Activated CD4-positive, CD25-positive, alpha-beta regulatory T cell treated with anti-CD3 and anti-CD28 coated beads, Interleukin-2, amount 50 U/mL, for 24 hours (primary cell): ENCODE measurements around the gene BCAR1.
"Not testable (repeated sequence)": the region's sequence is repeated elsewhere in the genome, so short reads cannot be mapped to it uniquely, and the experiment has no call there.

Source experiments
- ATAC-seq, 2 donors: fragments of 150-1000 bp; cut with Tn5 transposase; one replicate each; pipeline ENCODE4 v1.10.0; 2021; ENCODE audit warnings: mild to moderate bottlenecking in 1 of 2, moderate library complexity in 1 of 2

The BCAR1 gene

DNA sequence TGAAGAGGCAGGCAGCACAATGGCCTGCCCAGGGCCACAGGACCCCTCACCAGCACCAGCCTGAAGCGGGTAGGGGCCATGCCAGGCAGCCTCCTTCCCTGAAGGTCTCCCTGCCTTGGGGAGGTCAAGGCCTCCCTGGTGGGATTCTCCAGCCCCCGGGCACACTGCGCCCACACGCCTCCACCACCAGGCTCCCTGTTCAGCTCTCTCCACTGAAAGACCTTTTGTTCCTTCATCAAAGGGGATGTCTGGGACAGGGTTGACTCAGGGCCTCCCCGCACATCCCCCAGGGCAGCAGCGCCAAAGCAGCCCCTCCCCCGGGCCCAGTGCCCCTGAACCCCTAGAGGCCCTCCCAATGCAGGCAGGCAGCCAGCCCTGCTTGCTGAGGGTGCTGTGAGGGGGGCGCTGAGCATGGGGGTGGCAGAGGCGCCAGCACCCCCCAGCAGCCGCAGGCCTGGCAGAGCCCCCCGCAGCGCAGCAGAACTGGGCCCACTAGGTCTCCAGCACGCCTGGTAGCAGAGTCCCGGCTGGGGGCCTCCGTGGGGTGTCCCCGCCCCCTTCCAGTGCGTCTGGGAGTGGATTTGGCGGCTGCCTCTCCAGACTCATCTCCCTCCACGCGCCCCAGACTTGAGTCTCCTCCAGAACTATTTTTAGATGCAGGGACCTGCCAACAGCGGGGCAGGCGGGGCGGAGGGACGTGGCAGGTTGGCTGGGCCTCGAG, 13.1 kb downstream of the BCAR1 start:
- no peak for ATAC-seq

DNA sequence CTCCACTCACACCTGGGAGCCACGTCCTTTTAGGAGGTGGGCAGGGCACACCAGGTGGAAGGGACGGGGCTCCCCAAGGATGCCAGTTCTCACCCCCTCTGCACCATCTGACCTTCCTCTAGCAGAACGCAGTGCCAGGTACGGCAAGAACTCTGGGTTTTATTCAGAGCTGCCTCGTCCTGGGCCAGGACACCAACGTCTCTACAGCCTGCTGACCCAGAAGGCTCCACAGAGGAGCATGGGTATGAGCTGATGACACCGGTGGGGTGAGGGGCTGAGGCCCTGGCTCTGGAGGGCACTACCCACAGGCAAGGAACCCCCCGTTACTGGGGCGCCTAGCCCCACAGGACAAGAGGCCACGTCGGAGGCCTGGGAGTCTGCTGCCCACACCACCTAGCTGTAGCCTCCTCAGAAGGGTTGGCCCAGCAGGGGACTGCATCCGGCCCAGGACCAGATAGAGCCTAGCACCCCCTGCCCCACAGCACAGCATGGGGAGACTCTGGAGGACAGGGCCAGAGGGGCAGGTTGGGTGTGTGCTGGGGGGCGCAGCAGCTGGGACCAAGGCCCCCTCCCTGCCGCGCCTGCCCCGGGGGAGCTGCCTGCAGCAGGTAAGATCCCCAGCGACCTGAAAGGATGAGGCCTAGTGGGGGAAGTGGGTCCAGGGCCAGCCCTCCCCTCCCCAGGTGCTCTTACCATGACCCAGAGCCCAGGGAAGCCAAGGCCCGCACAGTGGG, 13.9 kb downstream of the BCAR1 start:
- ATAC-seq = no peak

GRCh38 chr16:75236736-75237397, 14.6 kb downstream of the BCAR1 start:
- ATAC-seq = no peak

- ATAC-seq = peak; percentile 34 to 64
Observed at GRCh38 chr16:75236232-75236631, 15.2 kb downstream of the BCAR1 start.

DNA sequence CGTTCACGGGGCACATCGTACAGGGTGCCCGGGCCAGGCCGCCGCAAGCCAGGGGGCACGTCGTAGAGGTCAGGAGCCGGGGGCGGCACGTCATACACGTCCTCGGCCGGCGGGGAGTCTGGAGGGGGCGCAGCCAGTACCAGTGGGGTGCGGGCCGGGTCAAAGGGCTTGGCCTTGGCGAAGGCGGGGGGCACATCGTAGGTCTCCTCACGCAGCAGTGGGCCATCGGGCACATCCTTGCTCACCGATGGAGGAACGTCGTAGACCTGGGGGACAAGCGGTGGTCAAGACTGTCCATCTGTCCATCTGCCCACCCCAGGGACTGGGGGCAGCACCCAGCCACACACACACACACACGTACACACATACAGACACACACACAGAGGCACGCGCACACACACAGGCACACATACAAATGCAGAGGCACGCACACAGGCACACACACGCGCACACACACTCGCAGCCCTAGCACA, 15.7 kb downstream of the BCAR1 start:
- ATAC-seq = no peak

GRCh38 chr16:75234856-75235696, 16.3 kb downstream of the BCAR1 start:
- ATAC-seq = no peak

GRCh38 chr16:75233611-75233938, 17.8 kb downstream of the BCAR1 start:
- ATAC-seq = no peak

DNA sequence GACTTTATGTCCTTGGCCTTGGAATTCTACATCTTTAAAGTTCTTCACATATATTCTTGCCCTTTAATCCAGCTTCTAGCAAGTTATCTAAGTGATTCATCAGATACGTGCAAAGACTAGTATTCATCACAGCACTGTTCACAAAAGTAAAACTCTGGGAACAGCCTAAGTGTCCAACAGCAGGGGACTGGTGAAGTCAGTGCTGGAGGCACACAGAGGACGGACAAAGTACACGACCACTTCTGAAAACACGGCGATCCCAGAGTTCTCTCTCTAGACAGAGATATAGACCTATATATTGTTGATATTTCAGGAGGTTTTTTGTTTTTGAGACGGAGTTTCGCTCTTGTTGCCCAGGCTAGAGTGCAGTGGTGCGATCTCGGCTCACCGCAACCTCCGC, 19.9 kb downstream of the BCAR1 start:
- no peak for ATAC-seq

GRCh38 chr16:75230471-75231110, 20.8 kb downstream of the BCAR1 start:
- no peak for ATAC-seq

GRCh38 chr16:75229172-75230031, 22.0 kb downstream of the BCAR1 start:
- ATAC-seq = no peak

- no peak for ATAC-seq
Observed at GRCh38 chr16:75228143-75228976, 23.1 kb downstream of the BCAR1 start.

DNA sequence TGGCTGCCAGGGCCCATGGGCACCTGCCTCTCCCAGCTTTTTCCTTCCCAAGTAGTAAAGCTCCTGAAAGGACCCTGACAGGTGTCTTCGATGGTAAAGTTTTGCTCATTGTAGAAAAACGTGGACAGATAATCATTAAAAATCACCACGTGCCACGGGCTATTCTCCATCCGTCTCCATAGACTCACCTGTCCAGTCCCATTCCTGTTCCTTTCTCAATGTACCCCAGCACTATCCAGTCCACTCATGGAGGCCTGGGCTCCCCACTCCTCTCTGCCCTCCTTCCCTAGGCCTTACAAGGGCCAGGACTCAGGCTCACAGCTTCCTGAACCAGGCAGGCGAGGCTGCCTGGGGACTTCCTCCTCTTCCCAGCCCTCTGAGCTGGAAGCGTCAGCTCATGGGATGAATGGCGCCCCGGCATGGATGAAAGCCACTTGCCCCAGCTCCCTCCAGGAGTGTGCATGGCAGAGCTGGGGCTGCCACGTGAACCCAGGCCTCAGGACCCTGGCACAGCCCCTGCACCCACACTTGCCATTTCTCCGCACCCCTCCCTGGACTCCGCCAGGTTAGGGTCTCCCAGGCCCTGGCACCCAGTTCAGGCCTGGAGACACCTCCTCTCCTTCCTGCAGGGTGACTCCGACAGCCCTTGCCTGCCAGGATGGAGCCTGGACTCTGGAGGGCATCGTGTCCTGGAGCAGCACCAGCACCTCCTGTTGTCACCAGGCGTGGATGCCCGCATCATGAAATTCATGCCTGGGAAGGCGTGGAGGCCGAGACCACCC, 23.9 kb downstream of the BCAR1 start:
- ATAC-seq = no peak

- no peak for ATAC-seq
Observed at GRCh38 chr16:75226550-75227360, 24.7 kb downstream of the BCAR1 start.

DNA sequence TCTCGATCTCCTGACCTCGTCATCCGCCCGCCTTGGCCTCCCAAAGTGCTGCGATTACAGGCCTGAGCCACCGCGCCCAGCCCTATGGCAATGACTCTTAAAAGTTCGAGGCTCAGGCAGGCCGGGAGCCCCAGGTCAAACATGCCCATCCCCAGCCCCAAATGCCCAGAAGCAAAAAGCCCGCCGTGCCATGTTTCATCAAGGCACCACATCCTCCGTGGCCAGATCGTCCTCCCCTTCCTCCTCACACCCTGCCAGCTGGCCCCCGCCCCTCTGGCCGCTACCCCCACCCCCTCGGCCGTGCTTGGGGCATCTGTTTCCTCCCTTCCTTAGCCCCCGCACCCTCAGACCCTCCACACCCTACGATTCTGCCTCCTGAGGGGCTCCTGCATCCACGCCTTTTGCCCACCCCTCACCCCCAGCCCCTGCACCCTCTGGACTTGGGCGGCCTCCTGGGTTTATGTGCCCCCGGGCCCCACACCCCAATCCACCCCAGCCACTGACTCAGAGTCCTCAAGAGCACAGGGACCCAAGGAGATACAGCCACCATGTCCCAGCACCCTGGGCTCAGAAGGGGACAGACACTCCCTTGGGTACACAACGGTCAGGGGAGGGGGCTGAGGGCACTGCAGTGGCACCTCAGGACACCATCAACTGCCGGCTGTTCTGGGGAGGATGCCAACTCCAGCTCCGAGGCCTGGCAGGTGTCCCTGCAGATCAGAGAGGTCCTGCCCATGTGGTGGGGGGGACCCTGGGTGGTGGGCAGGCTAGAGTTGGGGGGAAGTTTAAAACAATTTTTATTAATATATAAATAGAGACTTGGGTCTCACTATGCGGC, 25.5 kb downstream of the BCAR1 start:
- ATAC-seq = no peak

- ATAC-seq = no peak
Observed at GRCh38 chr16:75225092-75225491, 26.3 kb downstream of the BCAR1 start.

DNA sequence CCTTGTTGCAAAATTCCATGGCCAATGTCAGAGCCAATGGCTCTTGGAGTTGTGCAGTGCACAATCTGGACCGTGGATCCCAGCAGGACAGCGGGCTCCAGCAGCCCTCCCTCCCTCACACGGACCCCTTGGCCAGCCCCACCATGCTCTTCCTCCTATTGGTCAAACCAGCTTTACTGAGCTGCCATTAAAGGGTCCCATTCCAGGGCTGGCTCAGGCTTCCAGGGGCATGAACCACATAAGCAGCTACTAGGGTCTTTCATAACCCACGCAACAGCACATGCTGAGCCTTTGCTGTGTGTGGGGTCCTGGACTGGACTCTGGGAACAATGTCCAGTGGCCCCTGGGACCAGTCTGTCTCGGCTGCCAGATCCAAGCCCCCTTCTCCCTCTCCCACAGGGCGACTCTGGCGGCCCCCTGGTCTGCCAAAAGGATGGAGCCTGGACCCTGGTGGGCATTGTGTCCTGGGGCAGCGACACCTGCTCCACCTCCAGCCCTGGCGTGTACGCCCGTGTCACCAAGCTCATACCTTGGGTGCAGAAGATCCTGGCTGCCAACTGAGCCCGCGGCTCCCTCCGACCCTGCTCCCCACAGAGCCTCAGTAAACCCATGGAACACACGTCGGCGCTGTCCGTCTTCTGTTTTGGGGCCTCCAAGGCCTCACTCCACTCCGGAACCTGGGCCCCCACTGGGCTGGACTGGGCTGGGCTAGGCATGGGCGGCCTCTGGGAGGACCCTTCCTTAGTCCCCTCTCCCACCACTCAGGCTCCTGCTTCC, 26.9 kb downstream of the BCAR1 start:
- no peak for ATAC-seq

DNA sequence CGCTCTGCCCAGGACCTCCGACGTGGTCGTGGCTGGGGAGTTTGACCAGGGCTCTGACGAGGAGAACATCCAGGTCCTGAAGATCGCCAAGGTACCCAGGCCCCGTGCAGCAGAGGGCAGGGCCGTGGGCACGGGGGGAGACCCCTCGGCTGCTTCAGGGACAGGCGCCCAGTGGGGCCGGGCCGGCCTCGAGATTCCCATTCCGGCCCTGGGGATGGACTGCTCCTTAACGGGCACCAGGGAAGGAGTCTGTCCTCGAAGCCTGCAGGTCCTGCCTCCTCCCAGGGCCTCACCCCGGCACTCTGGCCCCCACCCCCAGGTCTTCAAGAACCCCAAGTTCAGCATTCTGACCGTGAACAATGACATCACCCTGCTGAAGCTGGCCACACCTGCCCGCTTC, 28.3 kb downstream of the BCAR1 start:
- ATAC-seq = not testable (repeated sequence)
